ENCODE measurements around the gene SLC6A1.

SLC6A1 gene

DNA sequence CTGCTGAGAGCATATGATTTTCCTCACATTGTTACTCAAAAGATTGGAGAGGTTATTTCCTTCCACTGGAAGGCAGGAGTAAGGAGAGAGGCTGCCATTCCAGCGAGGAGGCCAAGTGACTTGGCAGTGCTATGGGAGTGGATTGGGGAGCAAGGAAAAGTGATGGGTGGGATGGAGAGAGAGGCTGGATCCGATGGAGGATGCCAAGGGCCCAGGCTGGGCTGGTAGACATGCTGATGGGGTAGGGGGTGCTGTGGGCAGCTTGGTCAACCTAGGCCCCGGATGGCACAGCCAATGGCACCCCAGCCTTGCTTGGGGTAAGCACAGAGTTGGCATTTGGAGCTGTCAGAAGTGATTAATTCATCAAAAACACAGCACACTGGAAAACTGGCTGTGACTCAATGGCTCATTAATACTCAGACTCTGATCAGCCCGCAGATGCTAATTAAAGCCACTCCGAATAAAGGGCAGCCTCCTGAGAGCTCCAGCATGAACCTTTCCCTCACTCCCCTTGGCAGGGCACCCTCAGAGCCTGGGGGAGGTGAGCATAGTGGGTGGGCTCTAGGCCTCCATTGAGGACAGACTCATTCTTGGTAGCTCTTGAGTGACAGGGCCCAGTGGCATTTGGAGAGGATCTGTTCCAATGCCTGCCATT is 22.1 kb upstream of the SLC6A1 start:
- no peak for DNase-seq (ENCODE audit: low read depth)

DNA sequence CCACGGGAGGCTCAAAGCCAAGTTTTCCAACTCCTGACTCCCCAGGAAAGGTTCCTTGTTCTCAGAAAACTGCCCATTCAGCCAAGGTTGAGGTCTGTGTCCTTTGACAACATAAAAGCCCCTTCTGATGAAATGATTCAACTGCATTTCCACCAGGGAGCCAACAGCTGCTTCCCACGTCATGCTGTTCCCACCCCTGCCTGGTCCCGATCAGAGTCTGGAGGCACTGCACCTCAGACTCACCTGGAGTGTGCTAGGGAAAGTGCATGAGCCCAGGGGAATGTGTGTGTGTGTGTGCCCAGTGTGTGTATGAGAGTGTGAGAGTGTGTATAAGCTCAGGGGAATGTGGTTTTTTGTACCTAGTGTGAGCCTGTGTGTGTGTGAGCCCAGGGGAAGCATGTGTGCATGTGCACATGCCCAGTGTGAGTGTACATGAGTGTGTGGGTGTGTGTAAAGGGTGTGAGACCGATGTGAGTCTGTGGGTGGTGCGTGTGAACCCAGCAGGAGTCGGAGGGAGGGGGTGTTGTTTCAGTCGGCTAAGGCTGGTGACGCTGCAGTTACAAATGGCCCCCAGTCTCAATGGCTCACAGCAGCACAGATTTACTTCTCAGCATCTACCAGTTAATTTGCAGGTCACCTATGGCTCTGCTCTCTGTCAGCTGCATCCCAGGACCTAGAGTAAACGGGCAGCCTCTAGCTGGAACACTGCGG is 20.3 kb upstream of the SLC6A1 start:
- DNase-seq (ENCODE audit: low read depth), result no peak

DNA sequence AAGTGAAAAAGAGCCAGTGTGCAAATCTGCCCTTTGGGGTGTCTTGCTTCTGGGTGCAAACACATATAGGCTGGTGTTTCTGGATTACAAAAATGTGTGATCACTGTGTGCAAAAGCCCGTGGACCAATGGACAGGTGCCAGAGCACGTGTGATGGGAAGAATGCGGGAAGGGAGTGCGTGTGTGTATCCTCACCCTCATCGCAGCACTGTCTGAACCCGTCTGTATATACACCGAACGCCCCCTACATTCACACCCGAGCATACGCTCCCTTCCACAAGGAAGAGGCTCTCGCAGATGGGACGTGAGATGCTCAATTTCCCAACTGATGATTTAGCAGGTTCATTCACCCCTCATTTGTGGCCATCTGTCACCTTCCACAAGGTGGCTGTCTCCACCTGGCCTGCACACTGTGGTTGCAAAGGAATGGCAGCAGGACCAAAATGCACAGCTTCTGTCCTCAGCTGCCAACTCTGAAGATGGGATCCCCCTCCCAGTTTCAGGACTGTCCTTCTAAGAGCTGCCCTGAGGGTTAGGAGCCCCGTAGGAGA is 19.4 kb upstream of the SLC6A1 start:
- DNase-seq (ENCODE audit: low read depth), result no peak

DNA sequence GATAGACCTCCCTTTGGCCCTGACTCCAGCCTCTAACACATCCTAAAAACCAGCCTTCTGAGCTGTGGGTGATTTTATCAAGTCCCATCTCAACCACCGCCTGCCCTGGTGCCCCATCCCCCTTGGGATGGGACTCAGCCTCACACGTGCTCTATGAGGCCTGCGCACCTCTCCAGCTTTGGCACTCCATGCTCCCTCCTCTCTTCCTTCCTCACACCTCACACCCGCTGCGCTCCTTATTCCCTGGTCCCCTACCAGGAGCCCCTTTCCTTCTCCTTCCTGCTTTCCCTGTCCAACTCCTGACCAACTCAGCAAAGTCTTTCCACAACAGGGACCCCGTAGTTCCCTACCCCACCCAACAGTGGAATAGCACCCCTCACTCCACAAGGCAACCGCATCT is 18.4 kb upstream of the SLC6A1 start:
- no peak for DNase-seq (ENCODE audit: low read depth)

DNA sequence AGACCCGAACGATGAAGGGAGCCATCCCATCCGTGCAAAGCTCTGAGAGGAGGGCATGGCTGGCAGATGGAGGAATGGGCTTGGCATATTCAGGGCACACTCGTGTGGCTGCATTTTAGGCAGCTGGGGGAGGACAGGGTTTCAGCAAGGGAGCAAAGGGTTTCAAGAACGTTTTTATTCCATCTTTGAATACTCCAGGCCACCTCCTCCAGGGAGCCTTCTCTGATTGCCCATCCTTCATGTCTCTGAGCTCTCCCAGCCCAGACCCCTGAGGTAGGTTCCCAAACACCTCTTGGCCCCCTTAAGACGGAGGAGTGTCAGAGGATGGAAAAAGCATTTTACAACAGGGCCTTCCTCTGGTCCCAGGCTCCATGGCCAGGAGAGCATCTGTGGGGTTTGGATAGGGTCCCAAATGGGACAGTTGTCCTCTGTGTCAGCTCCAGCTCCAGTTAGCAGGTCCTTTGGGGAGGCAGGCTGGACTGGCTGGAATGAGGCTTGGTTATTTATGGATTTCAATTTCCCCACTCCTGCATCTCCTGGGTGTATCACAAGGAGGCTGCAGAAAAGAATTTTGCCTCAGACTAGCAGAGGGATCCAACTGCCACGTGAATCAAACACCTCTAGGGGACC is 17.7 kb upstream of the SLC6A1 start:
- DNase-seq (ENCODE audit: low read depth), result no peak

DNA sequence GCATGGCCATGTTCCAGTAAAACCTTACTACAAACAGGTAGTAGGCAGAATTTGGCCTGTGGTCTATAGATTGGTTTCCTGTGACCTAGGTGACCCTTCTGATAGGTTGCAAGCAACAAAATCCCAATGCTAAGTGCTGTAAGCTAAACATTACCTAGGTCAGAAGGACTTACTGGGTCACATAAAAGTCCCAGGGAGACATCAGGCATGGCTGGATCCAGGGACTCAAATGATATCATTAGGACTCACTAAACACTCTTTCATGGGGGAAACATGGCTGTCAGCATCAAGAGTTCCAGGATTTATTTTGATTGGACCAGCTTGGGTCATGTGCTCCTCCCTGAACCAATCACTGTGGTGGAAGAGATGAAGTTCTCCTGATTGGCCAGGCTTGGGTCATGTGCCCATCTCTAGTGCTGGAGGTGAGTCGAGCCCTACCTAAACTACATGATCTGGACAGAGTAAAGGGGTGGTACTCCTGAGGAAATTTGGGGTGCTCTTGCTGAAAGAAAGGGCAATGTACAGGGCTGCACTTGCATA is 16.8 kb upstream of the SLC6A1 start:
- no peak for DNase-seq (ENCODE audit: low read depth)

DNA sequence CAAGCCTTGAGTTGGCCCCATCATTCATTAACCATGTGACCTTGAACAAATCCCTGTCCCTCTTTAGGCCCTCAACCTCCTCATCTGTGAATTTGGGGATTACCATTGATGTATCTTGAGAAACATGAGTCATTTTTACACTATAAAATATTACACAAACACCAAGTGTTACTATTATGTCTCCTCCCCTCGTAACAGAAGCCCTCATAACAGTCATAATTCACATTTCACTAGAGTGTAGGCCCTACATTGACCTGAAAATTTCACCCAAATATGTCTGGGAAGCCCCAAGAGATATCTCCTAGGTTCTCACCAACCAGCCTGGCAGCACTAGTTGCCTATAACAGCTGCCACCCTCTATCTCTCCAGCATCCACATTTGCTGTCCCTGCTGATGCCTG is 15.8 kb upstream of the SLC6A1 start:
- DNase-seq (ENCODE audit: low read depth), result no peak

DNA sequence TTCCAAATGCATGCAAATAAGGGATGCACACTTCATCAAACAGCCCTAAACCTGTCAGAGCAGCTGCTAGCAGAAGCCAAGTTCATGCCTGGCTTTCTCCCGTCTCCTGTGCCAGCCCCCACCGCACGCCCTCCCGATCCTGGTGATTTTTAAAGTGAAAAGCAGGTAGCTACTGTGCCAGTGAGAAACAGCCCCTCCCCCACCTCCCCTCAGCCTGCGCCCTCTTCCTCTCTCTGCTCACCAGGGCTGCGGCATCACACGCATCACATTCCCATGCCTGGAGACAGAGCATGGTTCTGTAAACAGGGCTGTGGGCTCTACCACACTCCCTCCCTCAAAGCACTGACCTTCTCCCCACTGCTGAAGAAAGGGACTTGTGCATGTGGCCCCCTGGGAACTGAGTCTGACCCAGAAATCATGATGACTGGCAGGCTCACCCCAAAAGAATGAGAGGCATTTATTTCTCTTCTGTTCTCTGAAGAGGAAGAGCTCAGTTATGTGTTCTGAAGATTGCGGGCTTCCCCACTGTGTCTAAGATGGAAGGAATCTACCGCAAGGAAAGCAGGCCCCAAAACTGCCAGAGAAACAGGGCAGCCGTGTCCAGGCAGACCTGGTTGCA is 14.5 kb upstream of the SLC6A1 start:
- DNase-seq (ENCODE audit: low read depth), result no peak

DNA sequence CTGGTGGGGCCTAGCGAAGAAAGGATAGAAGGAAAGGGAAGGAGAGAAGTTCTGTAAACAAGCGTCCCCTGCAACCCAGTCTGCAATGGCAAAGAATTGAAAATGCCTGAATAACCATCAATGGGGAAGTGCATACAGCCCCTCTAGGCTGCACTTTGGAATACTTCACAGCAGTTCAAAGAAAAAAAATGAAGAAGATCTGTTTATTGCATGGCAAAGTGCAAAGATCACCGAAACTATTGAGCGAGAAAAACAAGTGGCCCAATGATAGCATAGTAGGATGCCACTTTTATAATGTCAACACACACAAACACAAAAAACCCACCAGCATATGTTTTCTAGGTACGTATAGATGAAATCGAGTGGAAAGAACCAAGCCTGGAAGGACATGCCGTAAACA is 13.6 kb upstream of the SLC6A1 start:
- DNase-seq (ENCODE audit: low read depth), result no peak

DNA sequence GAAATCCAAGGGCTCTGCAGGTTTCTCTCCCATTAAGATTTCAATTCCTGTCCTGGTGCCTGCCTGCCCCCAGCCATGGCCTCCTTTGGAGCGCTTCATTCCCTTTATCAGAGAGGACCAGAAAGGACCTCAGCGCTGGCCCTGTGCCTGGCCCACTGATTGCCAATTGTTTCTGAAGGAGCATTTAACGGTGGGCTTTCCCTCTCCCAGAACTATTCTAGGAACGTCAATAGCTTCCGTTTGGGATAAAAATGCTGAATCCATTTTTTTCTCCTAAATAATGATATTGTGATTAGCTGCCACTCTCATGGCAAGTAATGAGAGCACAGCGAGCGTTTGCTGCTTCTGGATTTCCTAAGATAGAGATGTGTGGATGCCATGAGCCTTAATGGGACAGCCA is 12.2 kb upstream of the SLC6A1 start:
- DNase-seq (ENCODE audit: low read depth), result no peak

DNA sequence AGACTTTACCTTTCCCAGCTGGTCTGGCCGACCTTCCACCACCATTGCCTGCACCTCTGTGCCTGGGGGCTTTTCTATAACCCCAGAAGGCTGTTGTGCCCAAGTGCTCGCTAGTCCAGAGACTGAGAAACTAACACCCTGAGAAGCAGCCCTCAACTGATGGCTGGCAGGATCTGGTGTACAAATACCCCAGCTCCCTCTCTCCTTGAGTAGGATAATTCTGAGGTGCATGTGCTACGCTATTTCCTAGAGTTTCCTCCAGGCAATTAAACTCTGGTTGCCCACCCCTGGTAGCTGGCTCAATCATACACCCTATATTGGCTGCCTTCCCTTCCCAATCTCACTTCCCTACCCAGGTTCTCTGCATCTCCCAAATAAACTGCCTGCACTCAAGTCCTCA is 11.5 kb upstream of the SLC6A1 start:
- no peak for DNase-seq (ENCODE audit: low read depth)

DNA sequence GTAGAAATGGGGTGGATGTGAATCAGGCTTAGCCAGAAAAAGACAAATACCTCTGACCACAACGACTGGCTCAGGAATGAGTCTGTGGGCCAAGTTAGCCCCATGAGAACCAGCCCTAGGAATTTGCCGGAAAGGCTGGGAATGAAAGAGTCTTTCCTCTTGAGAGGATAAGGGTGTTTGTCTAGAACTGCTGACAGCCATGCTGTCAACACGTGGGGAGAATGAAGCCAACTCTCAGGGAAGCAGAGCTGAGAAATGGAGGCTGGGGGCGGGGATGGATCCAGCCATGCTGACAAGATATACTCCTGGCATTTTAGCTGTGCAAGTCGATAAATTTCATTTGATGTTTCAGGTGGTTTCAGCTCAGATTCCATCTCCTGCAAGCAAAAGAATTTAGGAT is 10.6 kb upstream of the SLC6A1 start:
- DNase-seq (ENCODE audit: low read depth), result no peak

DNA sequence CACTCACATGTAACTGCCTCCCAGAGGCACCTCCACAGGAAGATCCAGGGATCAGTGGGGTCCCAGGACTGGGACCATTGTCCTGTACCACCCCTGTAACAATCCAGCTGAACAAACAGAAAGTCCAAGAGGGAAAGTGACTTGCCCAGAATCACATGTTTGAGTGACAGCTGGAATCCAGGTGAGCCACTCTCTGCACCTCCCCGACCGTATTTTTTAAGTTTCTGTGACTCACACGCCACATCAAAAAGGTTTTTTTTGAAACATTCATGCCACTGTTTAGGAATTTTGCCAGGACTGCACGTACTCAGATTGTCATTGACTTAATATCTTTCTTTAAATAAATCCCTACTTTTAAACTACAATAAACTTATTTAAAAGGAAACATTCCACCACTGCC is 9.8 kb upstream of the SLC6A1 start:
- no peak for DNase-seq (ENCODE audit: low read depth)

DNA sequence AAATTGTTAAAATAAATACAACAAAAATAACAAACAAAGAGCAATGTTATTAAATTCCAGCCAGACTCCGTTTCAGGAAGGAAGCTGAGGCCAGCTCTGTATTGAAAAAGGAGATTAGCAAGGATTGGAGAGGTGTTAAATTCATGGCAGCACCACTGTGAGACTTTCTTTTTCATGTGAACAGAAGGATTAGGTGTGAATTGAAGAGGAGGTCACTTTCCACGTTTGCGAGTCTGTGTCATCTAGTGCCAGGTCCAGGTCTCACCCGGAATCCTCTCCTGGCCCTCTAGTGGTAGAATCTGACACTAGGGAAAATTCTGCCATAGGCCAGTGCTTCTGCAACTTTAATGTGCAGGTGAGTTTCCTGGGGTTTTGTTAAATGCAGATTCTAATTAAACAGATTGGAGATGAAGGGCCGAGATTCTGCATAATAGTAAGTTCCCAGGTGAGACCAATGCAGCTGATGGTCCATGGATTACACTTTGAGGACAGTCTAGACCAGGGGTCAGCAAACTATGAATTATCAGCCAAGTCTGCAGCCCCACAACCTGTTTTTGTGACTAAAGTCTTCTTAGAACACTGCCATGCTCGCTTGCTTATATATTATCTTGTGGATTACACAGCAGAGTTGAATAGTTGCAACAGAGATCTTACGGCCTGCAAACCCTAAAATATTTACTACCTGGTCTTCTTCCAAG is 9.2 kb upstream of the SLC6A1 start:
- no peak for DNase-seq (ENCODE audit: low read depth)

DNA sequence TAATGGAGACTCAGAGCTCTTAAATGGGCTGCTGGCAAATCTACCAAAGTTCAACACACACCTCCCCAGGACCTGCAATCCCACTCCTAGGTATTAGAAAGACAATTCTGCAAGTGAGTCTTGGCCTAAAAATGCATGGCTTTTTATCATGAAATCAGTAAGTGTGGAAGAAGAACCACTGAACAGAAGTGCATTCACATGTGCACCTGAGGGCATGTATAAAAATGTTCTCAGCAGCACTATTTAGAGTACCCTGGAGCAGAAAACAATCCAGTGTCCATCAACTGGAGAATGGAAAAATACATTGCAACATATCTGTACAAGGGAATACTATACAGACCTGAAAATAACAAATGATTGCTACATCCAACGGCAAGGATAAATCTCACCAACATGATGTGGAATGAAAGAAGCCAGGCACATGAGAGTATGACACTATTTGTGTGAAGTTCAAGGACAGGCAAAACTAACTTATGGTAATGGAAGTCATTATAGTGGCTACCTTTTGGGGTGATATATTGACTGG is 8.1 kb upstream of the SLC6A1 start:
- DNase-seq (ENCODE audit: low read depth), result no peak

DNA sequence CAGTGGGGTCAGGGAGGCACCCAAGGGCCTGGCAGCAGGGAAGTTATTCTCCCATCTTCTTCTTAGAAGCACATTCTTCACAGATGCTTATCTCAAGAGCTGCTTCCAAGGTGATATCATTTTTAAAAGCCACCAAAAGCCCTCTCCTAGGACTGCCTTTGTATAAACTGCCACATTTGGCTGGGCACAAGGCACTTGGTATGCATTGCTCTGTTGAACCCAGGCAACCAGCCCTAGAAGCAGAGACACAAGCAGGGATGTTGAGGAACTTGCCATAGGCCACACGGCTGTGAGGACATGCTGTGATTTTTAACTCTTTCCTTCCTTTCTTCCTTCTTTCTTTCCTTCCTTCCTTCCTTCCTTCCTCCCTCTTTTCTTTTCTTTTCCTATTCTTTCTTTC is 7.4 kb upstream of the SLC6A1 start:
- DNase-seq (ENCODE audit: low read depth), result no peak

DNA sequence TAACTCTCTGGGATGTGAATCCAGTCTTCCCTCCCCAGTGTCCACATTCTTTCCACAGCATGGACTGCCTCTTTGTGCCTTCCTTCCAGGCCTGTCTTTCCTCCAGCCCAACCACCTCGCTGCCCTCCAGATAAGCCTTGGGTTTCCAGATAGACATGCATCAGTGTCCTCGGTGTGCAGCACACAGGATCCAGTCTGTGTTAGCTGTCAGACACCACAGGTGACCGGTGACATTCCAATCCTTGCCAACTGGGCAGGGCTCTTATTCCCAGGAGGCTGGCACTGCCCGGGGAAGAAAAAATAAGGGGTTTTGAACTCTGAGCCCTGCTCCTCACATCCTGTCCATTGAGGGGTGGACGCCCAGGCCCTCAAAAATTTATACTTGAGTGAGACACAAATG is 6.0 kb upstream of the SLC6A1 start:
- DNase-seq (ENCODE audit: low read depth), result no peak

DNA sequence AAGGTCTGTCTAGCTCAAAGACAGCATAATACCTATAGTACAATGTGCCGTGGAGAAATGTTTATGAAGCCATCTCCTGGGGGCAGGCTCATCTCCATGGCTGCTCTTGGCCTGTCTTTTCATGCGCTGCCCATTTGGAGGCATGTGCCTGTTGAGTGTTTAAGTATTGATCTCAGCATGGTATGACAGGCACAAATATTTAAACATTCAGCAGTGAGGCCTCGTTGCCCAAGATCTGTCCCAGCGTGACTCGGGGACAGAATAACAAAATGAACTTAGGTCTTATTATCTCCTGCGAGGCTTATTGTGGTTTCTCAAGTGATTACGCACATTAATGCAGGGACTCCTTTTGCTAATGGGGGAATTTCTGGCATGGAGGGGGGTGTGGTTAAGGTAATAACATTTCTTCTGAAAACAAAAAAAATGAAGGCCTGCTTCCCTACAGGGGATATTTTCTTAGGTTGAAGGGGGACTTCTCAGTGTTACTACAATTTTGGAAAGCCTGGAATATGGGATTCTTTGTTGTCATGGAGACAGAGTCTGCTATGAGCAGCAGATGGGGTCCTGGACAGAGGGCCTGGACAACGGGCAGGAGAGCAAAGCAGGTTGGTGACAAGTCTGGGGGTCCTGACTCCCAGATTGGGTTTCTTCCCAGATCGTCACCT is 4.4 kb upstream of the SLC6A1 start:
- no peak for DNase-seq (ENCODE audit: low read depth)

DNA sequence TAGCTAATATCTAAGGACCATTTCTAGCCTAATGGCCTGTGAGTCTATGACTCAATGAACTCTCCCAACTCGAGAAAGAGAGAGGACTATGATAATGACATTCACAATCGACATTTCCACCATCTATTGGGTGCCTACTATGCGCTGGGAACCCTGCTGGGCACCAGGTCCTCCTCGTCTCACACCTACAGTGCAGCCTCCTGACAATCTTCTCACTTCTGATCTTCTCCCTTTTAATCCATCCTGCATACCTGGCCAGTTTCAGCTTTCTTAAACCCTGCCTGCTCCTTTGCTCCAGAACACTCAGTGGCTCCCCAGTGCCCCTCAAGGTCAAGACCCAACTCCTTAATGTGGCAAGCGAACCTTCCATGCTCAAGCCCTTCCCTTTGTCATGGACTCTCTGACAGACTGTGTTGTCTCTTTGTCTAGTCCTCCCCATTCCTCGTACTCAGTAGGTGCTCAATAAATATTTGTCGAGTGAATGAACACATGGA is 3.5 kb upstream of the SLC6A1 start:
- DNase-seq (ENCODE audit: low read depth), result no peak

DNA sequence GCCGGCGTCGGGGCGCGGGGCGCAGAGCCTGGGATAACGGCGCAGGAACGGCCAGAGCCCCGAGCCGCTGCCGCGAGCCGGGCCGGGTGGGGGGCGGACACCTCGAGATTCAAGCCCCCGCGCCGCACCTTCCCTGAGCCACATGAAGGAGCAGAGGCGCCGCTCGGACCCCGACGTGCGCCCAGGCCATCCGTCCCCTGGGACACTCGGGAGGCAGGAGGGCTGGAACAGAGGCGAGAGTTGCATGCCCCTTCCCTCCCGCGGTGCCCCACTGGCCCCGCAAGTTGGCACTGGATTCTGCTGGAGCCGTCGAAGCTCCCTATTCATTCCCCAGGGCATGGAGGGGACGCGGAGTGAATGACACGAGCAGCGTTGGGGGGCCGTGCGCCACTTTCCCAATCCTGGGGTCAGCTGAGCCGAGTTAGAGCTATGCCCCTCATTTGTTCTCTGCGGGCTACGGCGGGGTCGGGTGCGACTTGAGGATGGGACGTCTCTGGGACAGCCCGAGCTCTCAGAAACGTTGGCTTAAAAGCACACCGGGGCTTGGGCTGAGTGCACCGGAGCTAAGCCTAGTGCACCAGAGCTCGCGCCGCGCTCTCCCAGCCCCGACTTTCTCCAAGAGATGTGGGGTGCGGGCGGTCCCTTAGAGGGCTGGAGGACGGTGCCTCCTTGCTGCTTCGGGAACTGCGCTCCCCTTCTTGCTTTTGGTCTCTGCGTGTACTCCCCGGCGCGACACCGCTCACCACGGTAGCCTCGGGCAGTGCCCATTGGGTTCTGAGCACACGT is 588 bp downstream of the SLC6A1 start:
- no peak for DNase-seq (ENCODE audit: low read depth)
